NOMO-1 treated with dmso at 0.1 percent for 144 hours (cell line): ENCODE measurements around the gene PTX3.

Source experiments
- DNase-seq: peaks from one replicate; lab custom pipeline; 2025; ENCODE audit not compliant: unreplicated experiment; lab: John Stamatoyannopoulos, UW

The PTX3 gene

DNA sequence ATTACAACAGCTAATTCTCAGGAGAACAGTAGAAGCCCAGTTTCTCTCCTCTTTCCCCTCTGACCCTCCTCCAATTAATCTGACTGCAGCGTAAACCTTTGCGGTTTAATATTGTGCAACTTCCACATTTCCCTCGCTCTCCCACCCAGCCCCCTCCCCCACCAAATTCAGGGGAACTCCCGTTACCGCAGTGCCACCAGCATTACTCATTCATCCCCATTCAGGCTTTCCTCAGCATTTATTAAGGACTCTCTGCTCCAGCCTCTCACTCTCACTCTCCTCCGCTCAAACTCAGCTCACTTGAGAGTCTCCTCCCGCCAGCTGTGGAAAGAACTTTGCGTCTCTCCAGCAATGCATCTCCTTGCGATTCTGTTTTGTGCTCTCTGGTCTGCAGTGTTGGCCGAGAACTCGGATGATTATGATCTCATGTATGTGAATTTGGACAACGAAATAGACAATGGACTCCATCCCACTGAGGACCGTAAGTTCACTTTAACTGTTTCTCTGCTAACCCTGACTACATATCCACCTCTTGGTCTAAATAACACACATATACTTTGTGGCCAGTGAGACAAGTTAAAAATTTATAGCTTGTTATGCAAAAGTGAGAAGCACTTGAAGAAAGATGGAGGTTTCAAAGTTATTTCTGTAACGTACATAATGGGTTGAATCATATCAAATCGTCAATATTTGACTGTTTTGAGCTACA is at the start of gene PTX3:
Gene PTX3 (plus strand): TSS at position 268 of the 709 bp plus-strand sequence. CDS start 84 bp downstream, at position 352.
- DNase-seq, result peak; percentile 78

DNA sequence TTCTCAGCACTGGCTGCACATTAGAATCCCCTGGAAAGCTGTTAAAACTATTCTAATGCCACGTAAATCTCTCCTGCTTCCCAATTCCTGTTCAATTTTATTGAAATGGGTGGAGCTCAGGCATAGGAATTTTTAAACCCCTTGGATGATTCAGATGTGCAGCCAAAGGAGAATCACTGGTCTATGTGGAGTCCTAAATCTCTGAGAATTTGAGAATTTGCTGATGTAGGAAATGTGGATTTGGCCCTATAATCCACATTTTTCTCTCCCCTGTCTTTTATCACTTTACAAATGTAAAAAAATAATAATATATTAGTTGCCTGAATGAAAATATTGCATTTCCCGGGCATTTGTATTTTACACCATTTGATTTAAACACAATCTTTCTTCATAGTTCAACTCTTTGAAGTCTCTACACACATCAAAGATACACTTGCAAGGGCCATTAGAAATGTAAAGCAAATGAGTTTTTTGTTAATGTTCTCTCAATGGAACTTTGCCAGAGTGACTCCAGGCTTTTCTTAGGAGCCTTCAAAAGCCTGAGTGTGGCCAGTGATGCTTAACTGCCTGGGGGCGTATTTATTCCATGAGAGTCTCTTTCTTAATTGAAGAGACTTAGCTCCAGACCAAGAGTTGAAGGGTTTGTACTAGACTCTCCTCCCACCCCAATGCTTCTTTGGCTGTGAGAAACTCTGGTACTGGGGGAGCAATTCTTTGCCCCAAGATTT is 48.8 kb upstream of the PTX3 start:
- no peak for DNase-seq

DNA sequence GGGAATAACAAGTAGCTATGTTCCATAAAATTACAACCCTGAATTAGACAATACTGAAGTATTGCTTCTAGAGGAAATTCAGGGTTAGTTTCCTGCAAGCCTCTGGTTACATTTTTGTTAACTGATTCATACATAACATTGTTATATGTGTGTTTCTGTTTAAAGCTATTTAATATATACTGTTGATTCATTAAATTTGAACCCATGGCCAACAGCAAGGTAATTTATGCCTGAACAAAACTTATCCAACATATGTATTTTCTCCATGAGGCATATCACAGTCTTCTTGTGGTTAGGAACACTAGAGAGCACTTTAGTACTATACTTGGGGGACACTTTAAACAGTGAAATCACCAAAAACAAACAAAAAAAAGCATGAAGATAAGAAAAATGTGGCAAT is 47.7 kb upstream of the PTX3 start:
- DNase-seq, result no peak

DNA sequence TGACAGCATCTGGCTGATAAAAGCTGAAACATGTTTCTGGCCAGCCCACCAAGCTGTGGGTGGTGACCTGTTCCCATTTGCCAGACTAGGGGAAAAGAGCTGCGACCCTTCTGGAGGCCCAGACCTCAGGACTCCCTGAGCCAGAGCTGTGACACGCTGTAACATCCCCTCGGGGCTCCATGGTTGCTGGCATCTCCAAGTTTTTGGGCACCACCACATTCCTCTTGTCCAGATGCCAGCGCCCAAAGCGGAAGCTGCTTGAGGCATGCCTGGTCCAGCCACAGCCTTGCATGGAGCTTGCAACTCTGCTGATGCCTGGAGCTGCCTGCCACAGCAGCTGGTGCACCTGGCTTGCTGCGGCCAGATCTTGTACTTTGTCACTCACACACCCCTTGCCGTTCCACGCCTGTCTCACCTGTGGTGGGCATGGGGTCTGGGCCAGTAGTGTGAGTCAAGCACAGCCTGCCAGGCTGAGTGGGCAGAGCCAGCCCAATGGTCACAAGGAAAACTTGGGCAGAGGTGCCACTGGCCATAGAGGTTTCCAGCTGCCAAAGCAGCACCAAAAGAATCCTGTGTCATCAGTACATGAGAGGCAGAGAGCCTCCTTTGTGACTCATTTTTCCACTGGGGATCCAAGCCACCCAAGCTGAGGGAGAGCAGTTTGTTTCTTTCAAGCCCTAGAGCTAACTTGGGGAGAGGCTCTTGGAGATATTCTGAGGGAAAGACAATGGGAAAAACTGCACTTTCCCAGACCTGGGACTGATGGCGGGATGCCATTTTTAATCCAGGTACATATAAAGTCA is 45.7 kb upstream of the PTX3 start:
- DNase-seq, result no peak

- no peak for DNase-seq
Observed at GRCh38 chr3:157392104-157392503, 44.5 kb upstream of the PTX3 start.

- DNase-seq, result no peak
Observed at GRCh38 chr3:157393113-157393512, 43.5 kb upstream of the PTX3 start.

- no peak for DNase-seq
Observed at GRCh38 chr3:157394411-157394810, 42.2 kb upstream of the PTX3 start.

GRCh38 chr3:157398598-157398997 is 38.1 kb upstream of the PTX3 start:
- DNase-seq, result no peak

- no peak for DNase-seq
Observed at GRCh38 chr3:157404381-157404780, 32.3 kb upstream of the PTX3 start.

GRCh38 chr3:157405457-157405856 is 31.2 kb upstream of the PTX3 start:
- no peak for DNase-seq

GRCh38 chr3:157406394-157406793 is 30.3 kb upstream of the PTX3 start:
- no peak for DNase-seq

DNA sequence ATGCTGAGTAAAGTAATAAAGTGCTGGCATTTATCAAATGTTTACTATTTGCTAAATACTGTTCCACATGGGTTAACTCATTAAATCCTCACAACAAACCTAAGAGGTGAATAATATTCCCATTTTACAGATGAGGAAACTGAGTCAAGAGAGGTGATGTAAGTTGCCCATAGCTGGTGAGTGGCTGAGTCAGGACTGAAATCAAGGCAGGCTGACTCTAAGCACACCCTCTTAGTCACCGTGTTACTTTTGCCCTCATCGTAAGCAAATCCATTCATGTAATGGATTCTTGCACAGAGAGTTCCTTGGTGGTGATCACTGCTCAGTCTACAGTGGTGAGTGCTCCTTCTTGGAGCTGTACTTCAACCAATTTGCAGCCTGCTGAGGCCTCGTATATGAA is 28.9 kb upstream of the PTX3 start:
- DNase-seq, result no peak

DNA sequence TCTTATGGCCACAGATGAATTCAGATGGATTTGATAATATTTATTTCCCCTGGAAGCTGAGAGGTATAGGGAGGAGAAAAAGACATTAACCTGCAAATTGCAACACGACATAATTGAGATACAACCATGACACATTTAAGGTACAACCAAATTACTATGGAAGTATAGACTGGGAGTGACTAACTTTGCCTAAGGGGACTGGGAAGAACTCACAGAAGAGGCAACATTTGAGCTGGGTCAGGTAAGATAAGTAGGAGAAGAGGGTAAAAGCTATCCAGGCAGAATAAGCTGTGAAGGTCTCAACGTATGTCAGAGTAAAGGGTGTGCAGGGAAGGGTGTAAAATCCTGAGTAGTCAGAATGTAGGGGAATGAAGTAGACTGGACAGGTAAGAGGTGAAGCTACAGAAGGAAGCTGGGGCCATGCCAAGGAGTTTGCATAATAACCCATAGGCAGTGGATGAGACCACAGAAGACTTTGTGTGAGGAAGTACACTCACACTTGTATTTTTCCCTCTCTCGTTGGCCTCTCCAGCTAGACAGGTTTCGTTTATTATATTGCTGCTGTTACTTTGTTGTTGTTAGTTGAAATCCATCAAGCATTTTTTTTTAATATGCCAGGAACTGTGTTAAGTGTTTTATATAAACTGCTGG is 28.0 kb upstream of the PTX3 start:
- peak; percentile 10 for DNase-seq

- no peak for DNase-seq
Observed at GRCh38 chr3:157409516-157409915, 27.1 kb upstream of the PTX3 start.

DNA sequence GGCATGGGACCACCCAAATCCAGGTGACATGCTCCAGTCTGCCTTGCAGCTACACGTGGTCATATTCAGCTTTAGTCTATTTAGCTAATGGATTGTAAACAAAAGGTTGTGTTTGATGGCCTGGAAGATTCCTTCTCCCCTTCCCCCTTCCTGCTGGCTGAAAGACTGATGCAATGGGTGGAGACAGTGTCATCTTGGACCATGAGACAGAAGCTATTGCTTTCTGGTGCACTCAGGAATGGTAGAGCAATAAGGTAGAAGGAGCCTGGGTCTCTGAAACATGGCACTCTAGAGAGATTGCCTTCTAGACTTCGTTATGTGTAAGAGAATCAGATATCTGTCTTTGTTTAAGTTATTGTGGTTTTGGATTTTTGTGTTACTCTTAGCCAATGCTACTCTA is 25.7 kb upstream of the PTX3 start:
- DNase-seq, result no peak

DNA sequence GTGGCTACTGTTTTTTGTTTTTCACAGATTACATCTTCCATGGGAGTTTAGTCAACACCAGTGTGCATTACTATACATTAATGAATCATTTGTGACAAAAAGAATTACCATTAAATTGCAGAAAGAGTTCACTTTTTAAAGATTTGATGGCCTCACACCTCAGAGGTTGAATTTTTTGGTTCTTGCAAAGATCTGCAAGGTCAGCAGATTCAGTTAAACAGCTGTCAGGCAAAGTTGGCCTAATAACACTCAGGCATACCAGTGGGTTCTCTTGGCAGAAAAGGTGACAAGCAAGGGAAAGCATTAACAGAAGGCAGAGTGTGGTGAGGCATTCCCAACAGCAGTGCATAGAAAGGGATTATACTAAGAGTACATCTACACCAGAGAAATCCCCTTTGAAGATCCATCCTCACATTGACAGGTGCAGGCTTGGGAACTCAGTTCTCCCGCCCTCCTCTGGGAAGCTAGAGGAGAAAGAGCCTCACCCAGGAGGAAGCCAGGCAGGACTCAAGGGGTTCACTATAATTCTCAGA is 24.3 kb upstream of the PTX3 start:
- DNase-seq, result no peak

DNA sequence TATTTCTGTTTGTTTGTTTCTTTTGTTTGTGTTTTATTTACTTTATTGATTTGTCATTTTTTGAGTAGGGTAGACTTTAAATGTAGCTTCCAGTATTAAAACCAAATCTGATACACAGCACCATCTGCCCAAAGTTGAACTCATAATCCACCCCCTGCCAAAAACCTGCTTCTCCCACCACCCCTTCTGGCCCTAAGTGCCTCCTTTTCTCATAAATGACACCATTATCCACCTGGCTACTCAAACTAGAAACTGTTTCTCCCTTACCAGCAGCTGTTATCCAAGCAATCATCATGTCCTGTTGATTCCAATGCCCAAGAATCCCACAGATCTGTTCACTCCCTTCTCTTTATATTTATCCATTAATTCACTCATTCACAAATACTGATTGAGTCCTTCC is 21.8 kb upstream of the PTX3 start:
- no peak for DNase-seq

- DNase-seq, result no peak
Observed at GRCh38 chr3:157416347-157417087, 20.1 kb upstream of the PTX3 start.

DNA sequence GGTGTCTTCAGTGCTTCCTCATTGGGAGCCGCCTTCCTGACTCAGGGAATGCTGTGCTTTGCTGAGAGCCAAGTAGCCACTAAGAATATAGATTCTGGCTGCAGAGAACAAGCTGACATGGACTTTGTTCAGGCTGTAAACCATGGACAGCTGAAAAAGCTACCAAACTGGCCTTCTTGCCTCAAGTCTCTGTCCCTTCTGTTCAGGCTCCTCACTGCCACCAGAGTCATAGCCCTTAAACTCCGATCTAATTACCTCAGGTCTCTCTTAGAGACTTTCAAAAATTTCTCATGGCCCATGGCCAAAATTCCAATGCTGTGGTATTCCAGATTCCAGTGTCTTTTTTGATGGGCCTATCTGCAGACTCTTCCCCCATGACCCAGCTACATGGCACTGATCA is 19.4 kb upstream of the PTX3 start:
- DNase-seq, result no peak

GRCh38 chr3:157418104-157418503 is 18.5 kb upstream of the PTX3 start:
- no peak for DNase-seq
